Cardiac muscle cell (in vitro differentiated cells and primary cell): ENCODE results near the gene HLX. TPM values are rescaled to one million over a fixed set of nuclear protein-coding genes. Genes with fewer than 3 reads are reported as not detected.
A peak's percentile ranks its signal among the peaks of the same experiment; 100 is the strongest.

Experiments
- DNase-seq, 2 donors: peaks; one replicate each; pipeline versions ENCODE4 v3.0.0 to v3.0.0-alpha.2; 2010 to 2017; ENCODE audit warnings: low read depth in 1 of 2, low spot score in 1 of 2
- H3K27ac ChIP-seq: fragments of 200-600 bp; sonication (generic); 2 replicates; pipeline ENCODE4 v1.5.1; 2016
- H3K27me3 ChIP-seq: fragments of 200-600 bp; sonication (generic); 2 replicates; pipeline ENCODE4 v1.6.0; 2016; ENCODE audit warnings: control low read depth
- H3K36me3 ChIP-seq: fragments of 200-600 bp; sonication (generic); 2 replicates; pipeline ENCODE4 v1.5.1; 2016; ENCODE audit warnings: control low read depth
- H3K4me1 ChIP-seq: fragments of 200-600 bp; sonication (generic); 2 replicates; pipeline ENCODE4 v1.8.1; 2017; ENCODE audit warnings: low read depth, mild to moderate bottlenecking, mixed run types
- H3K4me3 ChIP-seq: fragments of 200-600 bp; sonication (generic); 2 replicates; pipeline ENCODE4 v1.5.1; 2016; ENCODE audit warnings: mild to moderate bottlenecking
- H3K9me3 ChIP-seq: fragments of 200-600 bp; sonication (generic); 2 replicates; pipeline ENCODE4 v1.5.1; 2017; ENCODE audit warnings: low read depth, mild to moderate bottlenecking, control low read depth
- polyA plus RNA-seq: library from polyadenylated mRNA; unstranded; fragments of >200 nt; fragmentation: Nextera tagmentation; extraction: Ambion mirVana; gene quantifications from 2 replicates; pipeline ENCODE4 v1.2.1, GENCODE V29; 2016
- total RNA-seq: library from RNA; depleted of rRNA; stranded (reverse); fragments of >200 nt; gene quantifications from 2 replicates; pipeline ENCODE4 v1.2.3, GENCODE V29; 2016
- TF ChIP-seq, protein P1 (sequence below): IDR thresholded peaks from 2 replicates; pipeline ENCODE4 v1.5.1; 2012; ENCODE audit warnings: low read depth, mild to moderate bottlenecking, low read length

Gene HLX
- total and polyA plus RNA-seq, 2 experiments from 2014 or later = 0.15 to 4.5 TPM

DNA sequence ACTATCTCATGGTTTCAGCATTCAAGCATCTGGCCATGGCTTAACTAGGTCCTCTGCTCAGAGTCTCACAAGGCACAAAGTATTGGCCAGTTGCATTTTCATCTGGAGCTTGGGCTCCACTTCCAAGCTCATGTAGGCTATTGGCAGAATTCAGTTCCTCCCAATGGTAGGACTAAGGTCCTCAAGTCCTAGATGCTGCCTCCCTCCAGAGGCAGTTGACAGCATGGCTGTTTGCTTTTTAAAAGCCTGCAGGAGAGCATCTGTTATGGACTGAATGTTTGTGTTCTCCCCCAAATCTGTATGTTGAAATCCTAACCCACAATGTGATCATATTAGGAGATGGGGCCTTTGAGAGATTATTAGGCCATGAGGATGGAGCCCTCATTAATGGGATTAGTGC, 38.0 kb upstream of the HLX start:
- Histone ChIP-seq H3K36me3 (no peaks in the 10 kb centered on the region), H3K4me1 (peaks cover 26% of the 10 kb centered on the region)
- TF ChIP-seq, protein P1, sequence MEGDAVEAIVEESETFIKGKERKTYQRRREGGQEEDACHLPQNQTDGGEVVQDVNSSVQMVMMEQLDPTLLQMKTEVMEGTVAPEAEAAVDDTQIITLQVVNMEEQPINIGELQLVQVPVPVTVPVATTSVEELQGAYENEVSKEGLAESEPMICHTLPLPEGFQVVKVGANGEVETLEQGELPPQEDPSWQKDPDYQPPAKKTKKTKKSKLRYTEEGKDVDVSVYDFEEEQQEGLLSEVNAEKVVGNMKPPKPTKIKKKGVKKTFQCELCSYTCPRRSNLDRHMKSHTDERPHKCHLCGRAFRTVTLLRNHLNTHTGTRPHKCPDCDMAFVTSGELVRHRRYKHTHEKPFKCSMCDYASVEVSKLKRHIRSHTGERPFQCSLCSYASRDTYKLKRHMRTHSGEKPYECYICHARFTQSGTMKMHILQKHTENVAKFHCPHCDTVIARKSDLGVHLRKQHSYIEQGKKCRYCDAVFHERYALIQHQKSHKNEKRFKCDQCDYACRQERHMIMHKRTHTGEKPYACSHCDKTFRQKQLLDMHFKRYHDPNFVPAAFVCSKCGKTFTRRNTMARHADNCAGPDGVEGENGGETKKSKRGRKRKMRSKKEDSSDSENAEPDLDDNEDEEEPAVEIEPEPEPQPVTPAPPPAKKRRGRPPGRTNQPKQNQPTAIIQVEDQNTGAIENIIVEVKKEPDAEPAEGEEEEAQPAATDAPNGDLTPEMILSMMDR = no peak

GRCh38 chr1:220843481-220844011, 35.7 kb upstream of the HLX start:
- no peaks in the 10 kb centered on the region for H3K9me3 ChIP-seq
- peak overlapping the region; percentile 57 for H3K27ac ChIP-seq
- peak; percentile 57 to 69 for DNase-seq
- TF ChIP-seq, protein P1 = no peak
- no peaks in the 10 kb centered on the region for H3K27me3 ChIP-seq
- H3K4me3 ChIP-seq = no peak overlapping the region
- H3K36me3 ChIP-seq = no peaks in the 10 kb centered on the region
- peaks cover 26% of the 10 kb centered on the region for H3K4me1 ChIP-seq

More for the DNA sequence above, 38.0 kb upstream of the HLX start:
- peak in 1 of 2 donors; percentile 10 for DNase-seq
- Histone ChIP-seq H3K27me3 (no peaks in the 10 kb centered on the region), H3K27ac (no peak overlapping the region), H3K9me3 (no peaks in the 10 kb centered on the region), H3K4me3 (no peak overlapping the region)

- Histone ChIP-seq H3K27me3 (no peaks in the 10 kb centered on the region), H3K4me3 (no peak overlapping the region), H3K36me3 (no peaks in the 10 kb centered on the region), H3K27ac (no peak overlapping the region), H3K9me3 (no peaks in the 10 kb centered on the region), H3K4me1 (no peaks in the 10 kb centered on the region)
- TF ChIP-seq, protein P1 = no peak
- no peak for DNase-seq
Measured at GRCh38 chr1:220852408-220852807, 26.8 kb upstream of the HLX start.

- H3K9me3 ChIP-seq = no peaks in the 10 kb centered on the region
- peaks cover 28% of the 10 kb centered on the region for H3K27me3 ChIP-seq
- DNase-seq = no peak
- no peak overlapping the region for H3K27ac ChIP-seq
- H3K4me1 ChIP-seq = no peaks in the 10 kb centered on the region
- TF ChIP-seq, protein P1 = no peak
- H3K4me3 ChIP-seq = no peak overlapping the region
- no peaks in the 10 kb centered on the region for H3K36me3 ChIP-seq
Measured at GRCh38 chr1:220872296-220872695, 6.9 kb upstream of the HLX start.

GRCh38 chr1:220873087-220873486, 6.2 kb upstream of the HLX start:
- H3K27me3 ChIP-seq = peaks cover 36% of the 10 kb centered on the region
- TF ChIP-seq, protein P1 = no peak

More at GRCh38 chr1:220873087-220873486, 6.2 kb upstream of the HLX start:
- no peak overlapping the region for H3K4me3 ChIP-seq
- H3K36me3 ChIP-seq = no peaks in the 10 kb centered on the region
- H3K27ac ChIP-seq = no peak overlapping the region
- no peaks in the 10 kb centered on the region for H3K9me3 ChIP-seq
- H3K4me1 ChIP-seq = no peaks in the 10 kb centered on the region
- DNase-seq = no peak
